NT2/D1 (cell line): ENCODE results near the gene CHD5.
A peak's percentile ranks its signal among the peaks of the same experiment; 100 is the strongest.

Experiments
- DNase-seq: peaks from one replicate; pipeline ENCODE4 v3.0.0-alpha.2; 2011; ENCODE audit warnings: low read depth, low spot score
- H3K27me3 ChIP-seq: 2 replicates; pipeline ENCODE4 v1.6.0; 2011; ENCODE audit warnings: mild to moderate bottlenecking; ENCODE audit not compliant: insufficient read length, insufficient read depth
- H3K36me3 ChIP-seq: 2 replicates; pipeline ENCODE4 v1.6.1; 2011; ENCODE audit warnings: mild to moderate bottlenecking, low read length, mixed read lengths; ENCODE audit not compliant: insufficient read depth, insufficient read length
- H3K4me1 ChIP-seq: 2 replicates; pipeline ENCODE4 v1.5.1; 2011; ENCODE audit not compliant: insufficient read depth, insufficient read length
- H3K4me3 ChIP-seq: 2 replicates; pipeline ENCODE4 v1.5.1; 2011; ENCODE audit warnings: low read depth; ENCODE audit not compliant: insufficient read length
- H3K9ac ChIP-seq: 2 replicates; pipeline ENCODE4 v1.6.0; 2011; ENCODE audit warnings: low read depth; ENCODE audit not compliant: insufficient read length
- H3K9me3 ChIP-seq: 2 replicates; pipeline ENCODE4 v1.5.1; 2011; ENCODE audit warnings: mild to moderate bottlenecking, low read length; ENCODE audit not compliant: insufficient read depth
- SUZ12 ChIP-seq: IDR thresholded peaks from 2 replicates; pipeline ENCODE4 v1.6.1; 2011; ENCODE audit not compliant: insufficient read length, insufficient read depth; ENCODE audit errors: extremely low read depth
- YY1 ChIP-seq: IDR thresholded peaks from 2 replicates; pipeline ENCODE4 v1.6.1; 2011; ENCODE audit not compliant: insufficient read length, insufficient read depth
- ZNF274 ChIP-seq: IDR thresholded peaks from 2 replicates; pipeline ENCODE4 v1.6.1; 2011; ENCODE audit warnings: mild to moderate bottlenecking, low read depth, low read length

The CHD5 gene

DNA sequence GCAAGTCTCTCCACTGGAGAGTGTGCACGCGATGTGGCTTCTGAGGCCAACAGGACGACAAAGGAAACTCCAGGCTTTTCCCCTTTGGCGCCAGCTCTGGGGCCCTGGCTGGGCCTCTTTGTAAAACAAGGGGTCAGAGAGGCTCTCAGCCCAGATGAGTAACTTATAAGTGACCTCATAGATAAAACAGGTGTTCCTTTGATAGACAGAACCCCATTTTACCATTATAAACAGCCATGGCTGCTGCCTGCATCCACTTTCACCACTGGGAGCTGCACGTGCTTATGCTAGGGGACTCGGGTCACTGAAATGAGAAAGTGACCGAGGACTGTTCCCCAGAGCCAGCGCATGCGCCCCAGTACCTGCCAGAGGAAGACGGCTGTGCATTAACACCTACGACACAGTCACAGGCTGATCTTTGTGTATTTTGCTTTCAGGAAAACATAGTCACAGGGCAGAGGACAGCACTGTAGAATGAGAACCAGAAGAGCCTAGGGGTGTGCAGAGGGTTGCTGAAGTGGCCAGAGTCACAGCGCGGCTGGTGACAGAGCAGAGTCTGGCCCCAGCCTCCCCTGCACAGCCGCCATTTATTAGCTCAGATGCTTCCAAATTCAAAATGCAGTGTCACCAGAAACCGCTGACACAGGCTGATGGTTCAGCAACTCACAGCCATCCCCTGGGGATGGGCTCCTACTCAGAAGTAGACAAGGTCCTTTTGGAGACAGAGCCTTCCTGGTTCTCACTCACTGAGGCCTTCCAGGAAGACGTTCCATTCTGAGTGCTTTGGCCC, 38.4 kb upstream of the CHD5 start:
- H3K4me1 ChIP-seq = no peaks in the 10 kb centered on the region
- H3K4me3 ChIP-seq = no peak overlapping the region
- peaks cover 13% of the 10 kb centered on the region for H3K36me3 ChIP-seq
- TF ChIP-seq SUZ12 = no peak
- no peak for TF ChIP-seq ZNF274
- TF ChIP-seq YY1 = no peak
- no peak overlapping the region for H3K9ac ChIP-seq
- DNase-seq = no peak
- H3K9me3 ChIP-seq = no peaks in the 10 kb centered on the region
- no peaks in the 10 kb centered on the region for H3K27me3 ChIP-seq

DNA sequence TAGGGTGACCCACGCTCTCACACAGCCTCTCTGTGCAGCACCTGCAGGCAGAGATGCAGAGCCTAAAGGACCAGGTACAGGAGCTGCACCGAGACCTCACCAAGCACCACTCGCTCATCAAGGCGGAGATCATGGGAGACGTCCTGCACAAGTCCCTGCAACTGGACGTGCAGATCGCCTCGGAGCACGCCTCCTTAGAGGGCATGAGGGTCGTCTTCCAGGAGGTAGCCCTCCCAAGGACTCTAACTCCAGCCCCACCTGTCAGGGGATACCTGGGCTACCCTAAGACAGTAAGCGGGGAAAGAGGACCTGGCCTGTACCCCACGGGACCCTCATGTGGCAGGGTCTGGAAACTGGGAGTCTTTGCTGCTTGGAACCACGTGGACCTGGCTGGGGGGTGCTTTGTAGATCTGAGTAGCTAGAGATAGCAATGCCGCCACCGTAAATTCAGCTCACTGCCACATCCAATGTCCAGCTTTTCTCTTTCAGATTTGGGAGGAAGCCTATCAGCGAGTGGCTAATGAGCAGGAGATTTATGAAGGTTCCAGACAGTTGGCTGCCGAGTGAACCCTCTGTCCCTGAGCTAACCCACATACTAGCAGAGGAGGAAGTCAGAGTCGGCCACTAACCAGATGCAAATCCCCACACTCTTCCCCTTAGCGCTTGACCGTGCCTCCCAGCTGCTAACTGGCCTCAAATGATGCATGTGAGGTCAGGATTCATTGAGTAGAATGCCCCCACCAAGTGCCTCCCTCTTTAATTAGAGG, 32.3 kb upstream of the CHD5 start:
- peaks cover 4% of the 10 kb centered on the region for H3K4me1 ChIP-seq
- no peak overlapping the region for H3K9ac ChIP-seq
- TF ChIP-seq YY1 (no peak), ZNF274 (no peak)
- H3K27me3 ChIP-seq = peaks cover 5% of the 10 kb centered on the region
- no peak overlapping the region for H3K4me3 ChIP-seq
- no peaks in the 10 kb centered on the region for H3K36me3 ChIP-seq
- DNase-seq = no peak
- H3K9me3 ChIP-seq = no peaks in the 10 kb centered on the region

DNA sequence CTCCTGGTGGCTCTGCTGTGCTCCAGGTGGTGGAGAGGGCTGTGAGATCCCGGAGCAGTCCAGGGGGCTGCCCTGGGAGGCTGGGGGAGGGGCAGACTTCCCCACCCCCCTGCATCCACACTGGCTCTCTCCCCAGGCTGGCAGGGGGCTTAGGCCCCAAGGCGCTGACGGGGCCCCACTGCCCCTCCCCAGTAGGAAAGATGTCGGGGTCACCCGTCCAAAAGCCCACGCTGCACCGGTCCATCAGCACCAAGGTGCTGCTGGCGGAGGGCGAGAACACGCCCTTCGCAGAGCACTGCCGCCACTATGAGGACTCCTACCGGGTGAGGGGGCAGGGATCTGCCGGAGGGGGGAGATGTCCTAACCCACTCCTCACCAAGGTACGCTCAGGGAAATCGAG, 31.6 kb upstream of the CHD5 start:
- H3K4me1 ChIP-seq = peaks cover 5% of the 10 kb centered on the region
- H3K9ac ChIP-seq = no peak overlapping the region
- no peak overlapping the region for H3K4me3 ChIP-seq
- no peak for TF ChIP-seq SUZ12
- TF ChIP-seq YY1 = no peak
- no peak for TF ChIP-seq ZNF274
- no peaks in the 10 kb centered on the region for H3K9me3 ChIP-seq
- H3K36me3 ChIP-seq = no peaks in the 10 kb centered on the region
- no peak for DNase-seq
- peaks cover 5% of the 10 kb centered on the region for H3K27me3 ChIP-seq

DNA sequence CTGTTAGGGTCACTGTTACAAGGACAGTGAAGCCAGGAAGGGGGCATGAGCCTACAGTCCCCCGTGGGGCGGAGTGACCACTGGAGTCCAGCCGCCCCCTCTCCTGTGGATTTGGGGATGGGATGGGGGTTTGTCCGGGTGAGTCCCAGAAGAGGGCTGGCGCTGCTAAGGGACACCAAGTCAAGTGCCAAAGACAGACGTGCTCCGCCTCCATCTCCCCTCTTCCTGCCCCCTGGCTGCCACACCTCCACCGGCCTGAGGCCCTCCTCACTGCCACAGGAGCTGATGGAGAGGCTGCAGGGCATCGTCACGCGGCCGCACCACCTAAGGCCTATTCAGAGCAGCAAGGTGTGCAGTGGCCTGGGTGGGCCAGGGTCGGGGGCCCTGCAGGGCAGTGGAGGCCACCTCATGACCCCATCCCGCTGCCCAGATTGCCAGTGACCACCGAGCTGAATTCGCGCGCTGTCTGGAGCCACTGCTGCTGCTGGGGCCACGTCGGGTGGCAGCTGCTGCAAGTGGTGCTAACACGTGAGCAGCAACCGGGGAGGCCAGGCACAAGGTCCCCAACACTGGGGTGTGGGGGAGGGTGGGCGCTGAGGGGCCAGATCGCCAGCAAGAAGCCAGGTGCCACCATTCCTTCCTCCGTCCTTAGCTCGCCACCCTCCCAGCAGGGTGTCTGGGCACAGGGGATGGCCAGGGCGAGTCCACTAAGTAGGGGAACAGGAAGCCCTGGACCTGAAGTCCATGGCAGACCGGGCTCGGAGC, 30.7 kb upstream of the CHD5 start:
- TF ChIP-seq ZNF274 (no peak), SUZ12 (no peak), YY1 (no peak)
- DNase-seq = no peak
- no peak overlapping the region for H3K9ac ChIP-seq
- no peaks in the 10 kb centered on the region for H3K9me3 ChIP-seq
- no peak overlapping the region for H3K4me3 ChIP-seq
- peaks cover 5% of the 10 kb centered on the region for H3K4me1 ChIP-seq
- no peaks in the 10 kb centered on the region for H3K36me3 ChIP-seq
- peaks cover 5% of the 10 kb centered on the region for H3K27me3 ChIP-seq

DNA sequence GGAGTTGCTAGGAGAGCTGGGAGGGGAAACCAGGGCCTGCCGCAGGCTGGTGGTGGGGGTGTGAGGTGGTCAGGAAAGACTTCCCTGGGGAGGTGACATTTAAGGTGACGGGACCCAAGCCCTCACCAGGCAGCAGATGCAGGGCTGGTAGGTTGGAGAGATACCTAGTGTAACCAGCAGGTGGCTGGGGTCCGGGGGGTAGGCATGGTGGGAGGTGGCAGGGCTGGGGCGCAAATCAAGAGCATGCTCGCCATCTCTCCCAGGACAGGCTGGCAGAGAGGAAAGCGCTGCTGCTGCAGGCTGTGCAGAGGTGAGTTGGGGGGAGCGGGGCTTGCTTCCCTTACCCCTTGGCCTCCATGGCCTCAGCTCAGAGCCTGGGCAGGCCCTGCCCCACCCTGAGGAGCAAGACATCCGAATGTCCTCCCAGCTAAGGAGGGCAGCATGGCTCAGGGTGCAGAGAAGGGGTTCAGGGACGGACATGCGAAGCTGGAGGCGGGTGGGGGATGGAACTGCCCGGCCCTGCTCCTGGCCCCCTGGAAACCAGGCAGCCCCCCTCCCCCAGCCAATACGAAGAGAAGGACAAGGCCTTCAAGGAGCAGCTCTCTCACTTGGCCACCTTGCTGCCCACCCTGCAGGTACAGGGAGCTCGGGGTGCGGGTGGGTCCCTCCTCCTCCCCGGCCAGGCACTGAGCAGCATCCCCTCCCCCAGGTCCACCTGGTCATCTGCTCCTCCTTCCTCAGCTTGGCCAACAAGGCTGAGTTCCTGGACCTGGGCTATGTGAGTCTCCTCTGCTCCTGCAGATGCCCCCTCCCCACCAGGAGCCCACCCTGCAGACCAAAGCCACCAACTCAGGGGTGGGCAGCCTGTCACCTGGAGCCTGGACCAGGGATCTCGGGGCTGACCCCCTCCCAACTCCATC, 29.8 kb upstream of the CHD5 start:
- peaks cover 5% of the 10 kb centered on the region for H3K4me1 ChIP-seq
- no peaks in the 10 kb centered on the region for H3K9me3 ChIP-seq
- H3K9ac ChIP-seq = peak overlapping the region; percentile 42
- H3K36me3 ChIP-seq = no peaks in the 10 kb centered on the region
- H3K4me3 ChIP-seq = peak overlapping the region; percentile 30
- DNase-seq = no peak
- no peak for TF ChIP-seq SUZ12
- TF ChIP-seq YY1 = no peak
- TF ChIP-seq ZNF274 = no peak
- H3K27me3 ChIP-seq = peaks cover 5% of the 10 kb centered on the region

DNA sequence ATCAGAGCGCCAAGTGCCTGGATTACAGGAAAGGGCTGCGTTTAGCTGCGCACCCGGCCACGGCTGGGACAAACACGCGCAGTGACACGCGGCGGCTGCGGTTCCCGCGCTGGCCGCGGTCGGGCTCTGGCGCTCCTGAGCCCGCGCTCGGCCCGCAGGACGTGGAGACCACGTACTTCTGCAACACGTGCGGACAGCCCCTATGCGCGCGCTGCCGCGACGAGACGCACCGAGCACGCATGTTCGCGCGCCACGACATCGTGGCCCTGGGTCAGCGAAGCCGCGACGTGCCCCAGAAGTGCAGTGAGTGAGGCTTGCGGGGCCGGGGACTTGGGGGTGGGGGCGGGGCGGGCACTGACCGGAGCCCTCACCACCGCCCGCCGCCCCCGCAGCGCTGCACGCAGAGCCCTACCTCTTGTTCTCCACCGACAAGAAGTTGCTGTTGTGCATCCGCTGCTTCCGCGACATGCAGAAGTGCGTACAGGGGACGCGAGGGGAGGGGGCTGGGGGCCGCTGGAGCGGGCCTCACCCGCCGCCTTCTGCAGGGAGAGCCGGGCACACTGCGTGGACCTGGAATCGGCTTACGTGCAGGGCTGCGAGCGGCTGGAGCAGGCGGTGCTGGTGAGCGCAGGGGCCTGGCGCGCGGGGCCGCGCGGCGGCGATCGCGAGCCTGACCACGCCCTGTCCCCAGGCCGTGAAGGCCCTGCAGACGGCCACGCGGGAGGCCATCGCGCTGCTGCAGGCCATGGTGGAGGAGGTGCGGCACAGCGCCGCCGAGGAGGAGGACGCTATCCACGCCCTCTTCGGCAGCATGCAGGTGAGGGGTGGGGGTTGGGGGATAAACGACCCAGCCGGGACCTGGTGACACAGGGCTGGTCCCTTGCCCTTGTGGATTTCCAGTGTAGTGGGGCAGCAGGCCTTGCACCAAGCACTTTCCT, 28.9 kb upstream of the CHD5 start:
- DNase-seq = no peak
- no peaks in the 10 kb centered on the region for H3K36me3 ChIP-seq
- peak overlapping the region; percentile 30 for H3K4me3 ChIP-seq
- H3K27me3 ChIP-seq = peaks cover 5% of the 10 kb centered on the region
- H3K9ac ChIP-seq = peak overlapping the region; percentile 42
- TF ChIP-seq ZNF274 (no peak), SUZ12 (no peak), YY1 (no peak)
- H3K9me3 ChIP-seq = no peaks in the 10 kb centered on the region
- H3K4me1 ChIP-seq = peaks cover 5% of the 10 kb centered on the region
